Measurements from ENCODE around the gene DOK6.

DOK6 gene

GRCh38 chr18:69763821-69764220, 363.1 kb downstream of the DOK6 start:
- no peak overlapping the region for H3K4me3 ChIP-seq (ENCODE audit: low read length)
- TF ChIP-seq ZNF274 (IDR thresholded peaks at IDR 0.05; ENCODE audit: low read depth, low read length) = no peak

GRCh38 chr18:69770238-69770637, 369.6 kb downstream of the DOK6 start:
- no peak overlapping the region for H3K4me3 ChIP-seq (ENCODE audit: low read length)
- TF ChIP-seq ZNF274 (IDR thresholded peaks at IDR 0.05; ENCODE audit: low read depth, low read length) = no peak

- no peak overlapping the region for H3K4me3 ChIP-seq (ENCODE audit: low read length)
- no peak for TF ChIP-seq ZNF274 (IDR thresholded peaks at IDR 0.05; ENCODE audit: low read depth, low read length)
These were observed 374.1 kb downstream of the DOK6 start for GRCh38 chr18:69774831-69775230.

- TF ChIP-seq ZNF274 (IDR thresholded peaks at IDR 0.05; ENCODE audit: low read depth, low read length) = no peak
- H3K4me3 ChIP-seq (ENCODE audit: low read length) = no peak overlapping the region
These were observed 376.6 kb downstream of the DOK6 start for GRCh38 chr18:69777248-69777647.

- TF ChIP-seq ZNF274 (IDR thresholded peaks at IDR 0.05; ENCODE audit: low read depth, low read length) = no peak
- no peak overlapping the region for H3K4me3 ChIP-seq (ENCODE audit: low read length)
These were observed 378.0 kb downstream of the DOK6 start for GRCh38 chr18:69778680-69779079.

GRCh38 chr18:69780851-69781250, 380.2 kb downstream of the DOK6 start:
- TF ChIP-seq ZNF274 (IDR thresholded peaks at IDR 0.05; ENCODE audit: low read depth, low read length) = no peak
- no peak overlapping the region for H3K4me3 ChIP-seq (ENCODE audit: low read length)

- no peak overlapping the region for H3K4me3 ChIP-seq (ENCODE audit: low read length)
These were observed 384.1 kb downstream of the DOK6 start for GRCh38 chr18:69784815-69785214.

GRCh38 chr18:69785466-69785865, 384.8 kb downstream of the DOK6 start:
- no peak overlapping the region for H3K4me3 ChIP-seq (ENCODE audit: low read length)
- no peak for TF ChIP-seq ZNF274 (IDR thresholded peaks at IDR 0.05; ENCODE audit: low read depth, low read length)

More at GRCh38 chr18:69784815-69785214, 384.1 kb downstream of the DOK6 start:
- TF ChIP-seq ZNF274 (IDR thresholded peaks at IDR 0.05; ENCODE audit: low read depth, low read length) = no peak

GRCh38 chr18:69786427-69786826, 385.7 kb downstream of the DOK6 start:
- TF ChIP-seq ZNF274 (IDR thresholded peaks at IDR 0.05; ENCODE audit: low read depth, low read length) = no peak
- no peak overlapping the region for H3K4me3 ChIP-seq (ENCODE audit: low read length)

GRCh38 chr18:69787825-69788547, 387.3 kb downstream of the DOK6 start:
- H3K4me3 ChIP-seq (ENCODE audit: low read length) = no peak overlapping the region
- no peak for TF ChIP-seq ZNF274 (IDR thresholded peaks at IDR 0.05; ENCODE audit: low read depth, low read length)

GRCh38 chr18:69789794-69790193, 389.1 kb downstream of the DOK6 start:
- TF ChIP-seq ZNF274 (IDR thresholded peaks at IDR 0.05; ENCODE audit: low read depth, low read length) = no peak
- H3K4me3 ChIP-seq (ENCODE audit: low read length) = no peak overlapping the region

GRCh38 chr18:69790649-69791048, 390.0 kb downstream of the DOK6 start:
- H3K4me3 ChIP-seq (ENCODE audit: low read length) = no peak overlapping the region
- no peak for TF ChIP-seq ZNF274 (IDR thresholded peaks at IDR 0.05; ENCODE audit: low read depth, low read length)

- H3K4me3 ChIP-seq (ENCODE audit: low read length) = no peak overlapping the region
- TF ChIP-seq ZNF274 (IDR thresholded peaks at IDR 0.05; ENCODE audit: low read depth, low read length) = no peak
These were observed 395.1 kb downstream of the DOK6 start for GRCh38 chr18:69795791-69796190.

GRCh38 chr18:69804776-69805501, 404.3 kb downstream of the DOK6 start:
- no peak overlapping the region for H3K4me3 ChIP-seq (ENCODE audit: low read length)
- TF ChIP-seq ZNF274 (IDR thresholded peaks at IDR 0.05; ENCODE audit: low read depth, low read length) = no peak

- TF ChIP-seq ZNF274 (IDR thresholded peaks at IDR 0.05; ENCODE audit: low read depth, low read length) = no peak
- H3K4me3 ChIP-seq (ENCODE audit: low read length) = no peak overlapping the region
These were observed 407.7 kb downstream of the DOK6 start for GRCh38 chr18:69808399-69808798.
